Hepatocyte (in vitro differentiated cells): ENCODE results near the gene PPP1R14B. TPM values are rescaled to one million over a fixed set of nuclear protein-coding genes. Genes with fewer than 3 reads are reported as not detected.

Experiments used
- DNase-seq: peaks from one replicate; pipeline ENCODE4 v3.0.0-alpha.2; 2016; ENCODE audit warnings: low spot score
- H2AFZ ChIP-seq: fragments of 200-600 bp; sonication (generic); 2 replicates; pipeline ENCODE4 v1.6.0; 2016; ENCODE audit warnings: antibody characterized with exemption, mild to moderate bottlenecking
- H3K27ac ChIP-seq: fragments of 200-600 bp; sonication (generic); 2 replicates; pipeline ENCODE4 v1.5.1; 2016; ENCODE audit warnings: mild to moderate bottlenecking
- H3K27me3 ChIP-seq: fragments of 200-600 bp; sonication (generic); 2 replicates; pipeline ENCODE4 v1.6.1; 2016
- H3K36me3 ChIP-seq: fragments of 200-600 bp; sonication (generic); replicated peaks from 2 replicates; pipeline ENCODE4 v1.5.1; 2016; ENCODE audit warnings: low read depth; ENCODE audit not compliant: insufficient read depth
- H3K4me1 ChIP-seq: fragments of 200-600 bp; sonication (generic); 2 replicates; pipeline ENCODE4 v1.5.1; 2016; ENCODE audit warnings: mild to moderate bottlenecking, moderate library complexity; ENCODE audit not compliant: insufficient read depth
- H3K4me2 ChIP-seq: fragments of 200-600 bp; sonication (generic); 2 replicates; pipeline ENCODE4 v1.6.0; 2016
- H3K4me3 ChIP-seq: fragments of 200-600 bp; sonication (generic); 2 replicates; pipeline ENCODE4 v1.5.1; 2016; ENCODE audit warnings: mild to moderate bottlenecking
- H3K79me2 ChIP-seq: fragments of 200-600 bp; sonication (generic); 2 replicates; pipeline ENCODE4 v1.6.0; 2017; ENCODE audit warnings: mild to moderate bottlenecking
- H3K9me2 ChIP-seq: fragments of 200-600 bp; sonication (generic); replicated peaks from 2 replicates; pipeline ENCODE4 v1.6.0; 2017; ENCODE audit warnings: mild to moderate bottlenecking; ENCODE audit not compliant: insufficient read depth
- H3K9me3 ChIP-seq: fragments of 200-600 bp; sonication (generic); 2 replicates; pipeline ENCODE4 v1.5.1; 2016; ENCODE audit warnings: low read depth, mild to moderate bottlenecking
- H4K20me1 ChIP-seq: fragments of 200-600 bp; sonication (generic); 2 replicates; pipeline ENCODE4 v1.6.0; 2016; ENCODE audit warnings: mild to moderate bottlenecking; ENCODE audit not compliant: insufficient read depth, poor library complexity, severe bottlenecking
- CTCF ChIP-seq: fragments of 200-600 bp; sonication (generic); IDR thresholded peaks from 2 replicates; pipeline ENCODE4 v1.5.1; 2016; ENCODE audit warnings: antibody characterized with exemption, mild to moderate bottlenecking; ENCODE audit not compliant: poor library complexity
- EZH2 ChIP-seq: fragments of 200-600 bp; sonication (generic); IDR thresholded peaks from 2 replicates; pipeline ENCODE4 v1.6.1; 2016; ENCODE audit warnings: antibody characterized with exemption, mild to moderate bottlenecking, borderline replicate concordance
- EZH2phosphoT487 ChIP-seq: fragments of 200-600 bp; sonication (generic); IDR thresholded peaks from one replicate; pipeline ENCODE4 v1.6.1; 2018; ENCODE audit warnings: antibody characterized with exemption, mild to moderate bottlenecking, low read depth, moderate library complexity; ENCODE audit not compliant: unreplicated experiment, severe bottlenecking
- WGBS: methylation state at CpG from one replicate; pipeline ENCODE4 v1.1.6; 2016; ENCODE audit warnings: low lambda C conversion rate; ENCODE audit errors: missing lambda C conversion rate; 5-methylcytosine and 5-hydroxymethylcytosine counted together
- polyA plus RNA-seq: library from polyadenylated mRNA; unstranded; fragments of >200 nt; fragmentation: Nextera tagmentation; extraction: Ambion mirVana; gene quantifications from 2 replicates; pipeline ENCODE4 v1.2.1, GENCODE V29; 2016
- total RNA-seq: library from RNA; depleted of rRNA; stranded (reverse); fragments of >200 nt; gene quantifications from 2 replicates; pipeline ENCODE4 v1.2.3, GENCODE V29; 2014

PPP1R14B gene
- total and polyA plus RNA-seq, 2 experiments from 2014 or later = 86.8 to 229 TPM

- H3K79me2 ChIP-seq = peaks cover 26% of the 10 kb centered on the region
- no peak overlapping the region for H3K4me2 ChIP-seq
- no peaks in the 10 kb centered on the region for H3K36me3 ChIP-seq
- 97% methylated on average over 9 of the region's 9 CpGs for WGBS
- no peak overlapping the region for H3K4me3 ChIP-seq
- peaks cover 20% of the 10 kb centered on the region for H3K4me1 ChIP-seq
- H4K20me1 ChIP-seq = peaks cover 10% of the 10 kb centered on the region
- no peaks in the 10 kb centered on the region for H3K9me2 ChIP-seq
- peak overlapping the region; percentile 31 for H3K27ac ChIP-seq
- no peaks in the 10 kb centered on the region for H3K27me3 ChIP-seq
- TF ChIP-seq CTCF = no peak
- TF ChIP-seq EZH2phosphoT487 = no peak
- no peak for TF ChIP-seq EZH2
- DNase-seq = no peak
- H3K9me3 ChIP-seq = no peaks in the 10 kb centered on the region
- no peak overlapping the region for H2AFZ ChIP-seq
Observed at GRCh38 chr11:64238076-64238475, 8.7 kb downstream of the PPP1R14B start.

GRCh38 chr11:64237484-64237951, 9.2 kb downstream of the PPP1R14B start:
- H3K36me3 ChIP-seq = no peaks in the 10 kb centered on the region
- H3K9me2 ChIP-seq = no peaks in the 10 kb centered on the region
- no peaks in the 10 kb centered on the region for H3K9me3 ChIP-seq
- peaks cover 21% of the 10 kb centered on the region for H3K79me2 ChIP-seq
- 66% methylated on average over 12 of the region's 12 CpGs for WGBS
- H2AFZ ChIP-seq = no peak overlapping the region
- peak overlapping the region; percentile 52 for H3K27ac ChIP-seq
- no peak for TF ChIP-seq EZH2phosphoT487
- no peak for TF ChIP-seq EZH2
- no peak for TF ChIP-seq CTCF
- peaks cover 10% of the 10 kb centered on the region for H4K20me1 ChIP-seq
- peak overlapping the region; percentile 35 for H3K4me2 ChIP-seq
- DNase-seq = peak; percentile 74
- H3K4me1 ChIP-seq = peaks cover 18% of the 10 kb centered on the region
- H3K4me3 ChIP-seq = no peak overlapping the region
- no peaks in the 10 kb centered on the region for H3K27me3 ChIP-seq

- Histone ChIP-seq H3K9me3 (no peaks in the 10 kb centered on the region), H3K9me2 (no peaks in the 10 kb centered on the region), H3K27me3 (no peaks in the 10 kb centered on the region), H3K27ac (no peak overlapping the region), H3K4me3 (peak overlapping the region; percentile 87), H3K79me2 (peaks cover 24% of the 10 kb centered on the region), H3K36me3 (no peaks in the 10 kb centered on the region), H3K4me2 (peak overlapping the region; percentile 97), H4K20me1 (peaks cover 10% of the 10 kb centered on the region), H3K4me1 (peaks cover 14% of the 10 kb centered on the region), H2AFZ (no peak overlapping the region)
- no peak for DNase-seq
- 92% methylated on average over 11 of the region's 12 CpGs for WGBS
- TF ChIP-seq EZH2phosphoT487 (no peak), EZH2 (no peak), CTCF (no peak)
Observed at GRCh38 chr11:64235437-64236161, 11.1 kb downstream of the PPP1R14B start.
